HG03469 (cell line): ENCODE data around the gene CD55.
A peak's percentile ranks its signal among the peaks of the same experiment; 100 is the strongest.

Experiments used
- ATAC-seq: cut with Tn5 transposase; IDR thresholded peaks from one replicate; pipeline ENCODE4 v1.9.1; 2021; ENCODE audit warnings: mild to moderate bottlenecking, moderate library complexity, moderate number of reproducible peaks; ENCODE audit not compliant: unreplicated experiment

CD55 gene

GRCh38 chr1:207328004-207328403 lies 6.5 kb downstream of the CD55 start:
- ATAC-seq: no peak

- ATAC-seq: no peak
These were observed 7.5 kb downstream of the CD55 start for GRCh38 chr1:207328908-207329440.

GRCh38 chr1:207329469-207329868 lies 8.0 kb downstream of the CD55 start:
- no peak for ATAC-seq

GRCh38 chr1:207330011-207330710 lies 8.7 kb downstream of the CD55 start:
- ATAC-seq: no peak

GRCh38 chr1:207331354-207332313 lies 10.2 kb downstream of the CD55 start:
- no peak for ATAC-seq

GRCh38 chr1:207333009-207333600 lies 11.6 kb downstream of the CD55 start:
- ATAC-seq: no peak

- ATAC-seq: no peak
These were observed 12.1 kb downstream of the CD55 start for GRCh38 chr1:207333620-207334019.

- no peak for ATAC-seq
These were observed 12.9 kb downstream of the CD55 start for GRCh38 chr1:207334337-207334736.

- ATAC-seq: no peak
These were observed 13.7 kb downstream of the CD55 start for GRCh38 chr1:207335138-207335537.

- peak; percentile 35 for ATAC-seq
These were observed 14.4 kb downstream of the CD55 start for GRCh38 chr1:207335695-207336363.

- ATAC-seq: peak; percentile 65
These were observed 15.3 kb downstream of the CD55 start for GRCh38 chr1:207336559-207337467.

- ATAC-seq: no peak
These were observed 20.9 kb downstream of the CD55 start for GRCh38 chr1:207342332-207342731.

GRCh38 chr1:207343675-207344074 lies 22.2 kb downstream of the CD55 start:
- ATAC-seq: no peak

- ATAC-seq: no peak
These were observed 22.7 kb downstream of the CD55 start for GRCh38 chr1:207344221-207344620.

- no peak for ATAC-seq
These were observed 24.4 kb downstream of the CD55 start for GRCh38 chr1:207345644-207346477.

- ATAC-seq: no peak
These were observed 25.0 kb downstream of the CD55 start for GRCh38 chr1:207346513-207346912.

GRCh38 chr1:207349979-207350378 lies 28.5 kb downstream of the CD55 start:
- ATAC-seq: no peak

GRCh38 chr1:207352554-207352953 lies 31.1 kb downstream of the CD55 start:
- ATAC-seq: no peak

GRCh38 chr1:207355060-207355459 lies 33.6 kb downstream of the CD55 start:
- ATAC-seq: no peak
